Smooth muscle cell (in vitro differentiated cells): Measurements from ENCODE around the gene RNF32. TPM values are rescaled to one million over a fixed set of nuclear protein-coding genes. Genes with fewer than 3 reads are reported as not detected.

Experiments used
- DNase-seq: peaks from one replicate; lab custom pipeline; 2025; ENCODE audit not compliant: unreplicated experiment; lab: John Stamatoyannopoulos, UW
- H2AFZ ChIP-seq: fragments of 200-600 bp; sonication (generic); 2 replicates; pipeline ENCODE4 v1.6.0; 2016; ENCODE audit warnings: antibody characterized with exemption, low read depth, mild to moderate bottlenecking
- H3F3A ChIP-seq: fragments of 200-600 bp; sonication (generic); 2 replicates; pipeline ENCODE4 v1.6.0; 2017; ENCODE audit warnings: antibody characterized with exemption, low read depth
- H3K27ac ChIP-seq: fragments of 200-600 bp; sonication (generic); 2 replicates; pipeline ENCODE4 v1.5.1; 2016; ENCODE audit warnings: low read depth, mild to moderate bottlenecking
- H3K27me3 ChIP-seq: fragments of 200-600 bp; sonication (generic); 2 replicates; pipeline ENCODE4 v1.6.1; 2016; ENCODE audit warnings: low read depth, mild to moderate bottlenecking
- H3K36me3 ChIP-seq: fragments of 200-600 bp; sonication (generic); 2 replicates; pipeline ENCODE4 v1.5.1; 2016; ENCODE audit warnings: low read depth
- H3K4me1 ChIP-seq: fragments of 200-600 bp; sonication (generic); 2 replicates; pipeline ENCODE4 v1.5.1; 2016; ENCODE audit warnings: low read depth
- H3K4me2 ChIP-seq: fragments of 200-600 bp; sonication (generic); 2 replicates; pipeline ENCODE4 v1.6.0; 2016; ENCODE audit warnings: mild to moderate bottlenecking
- H3K4me3 ChIP-seq: fragments of 200-600 bp; sonication (generic); 2 replicates; pipeline ENCODE4 v1.5.1; 2016; ENCODE audit warnings: mild to moderate bottlenecking
- H3K79me2 ChIP-seq: fragments of 200-600 bp; sonication (generic); 2 replicates; pipeline ENCODE4 v1.6.0; 2016; ENCODE audit warnings: low read depth, mild to moderate bottlenecking
- H3K9ac ChIP-seq: fragments of 200-600 bp; sonication (generic); 2 replicates; pipeline ENCODE4 v1.6.0; 2016; ENCODE audit warnings: low read depth
- H3K9me3 ChIP-seq: fragments of 200-600 bp; sonication (generic); replicated peaks from 2 replicates; pipeline ENCODE4 v1.5.1; 2016; ENCODE audit warnings: low read depth
- H4K20me1 ChIP-seq: fragments of 200-600 bp; sonication (generic); 2 replicates; pipeline ENCODE4 v1.6.0; 2016; ENCODE audit warnings: low read depth
- CTCF ChIP-seq: fragments of 200-600 bp; sonication (generic); IDR thresholded peaks from 2 replicates; pipeline ENCODE4 v1.5.1; 2017; ENCODE audit warnings: borderline replicate concordance, mild to moderate bottlenecking, antibody characterized with exemption; ENCODE audit not compliant: insufficient read depth, poor library complexity, severe bottlenecking
- WGBS: methylation state at CpG from one replicate; pipeline ENCODE4 v1.1.7; 2016; ENCODE audit warnings: low lambda C conversion rate; 5-methylcytosine and 5-hydroxymethylcytosine counted together
- polyA plus RNA-seq: library from polyadenylated mRNA; unstranded; fragments of >200 nt; fragmentation: Nextera tagmentation; extraction: Ambion mirVana; gene quantifications from 2 replicates; pipeline ENCODE4 v1.2.1, GENCODE V29; 2016
- total RNA-seq: library from RNA; depleted of rRNA; stranded (reverse); fragments of >200 nt; gene quantifications from 2 replicates; pipeline ENCODE4 v1.2.3, GENCODE V29; 2014

RNF32 gene
- total and polyA plus RNA-seq, 2 experiments from 2014 or later: 0.63 to 4.3 TPM

GRCh38 chr7:156652886-156653568 lies 12.5 kb downstream of the RNF32 start:
- no peaks in the 10 kb centered on the region for H3K36me3 ChIP-seq
- no peak overlapping the region for H3K9ac ChIP-seq
- 97% methylated on average over 8 of the region's 8 CpGs for WGBS
- H3K9me3 ChIP-seq: no peaks in the 10 kb centered on the region
- no peak overlapping the region for H3K4me3 ChIP-seq
- no peak overlapping the region for H3K27ac ChIP-seq
- H4K20me1 ChIP-seq: no peaks in the 10 kb centered on the region
- no peaks in the 10 kb centered on the region for H3K79me2 ChIP-seq
- H3K4me2 ChIP-seq: no peak overlapping the region
- no peaks in the 10 kb centered on the region for H3K27me3 ChIP-seq
- H3K4me1 ChIP-seq: peaks cover 18% of the 10 kb centered on the region
- H2AFZ ChIP-seq: no peak overlapping the region
- no peak for DNase-seq
- no peak for TF ChIP-seq CTCF
- no peaks in the 10 kb centered on the region for H3F3A ChIP-seq

GRCh38 chr7:156654511-156655234 lies 14.1 kb downstream of the RNF32 start:
- no peak overlapping the region for H2AFZ ChIP-seq
- no peaks in the 10 kb centered on the region for H4K20me1 ChIP-seq
- H3K4me3 ChIP-seq: no peak overlapping the region
- WGBS: 87% methylated on average over 10 of the region's 10 CpGs
- H3F3A ChIP-seq: no peaks in the 10 kb centered on the region
- H3K9ac ChIP-seq: no peak overlapping the region
- no peak for DNase-seq
- H3K27ac ChIP-seq: no peak overlapping the region
- H3K27me3 ChIP-seq: no peaks in the 10 kb centered on the region
- H3K4me2 ChIP-seq: no peak overlapping the region
- H3K36me3 ChIP-seq: no peaks in the 10 kb centered on the region
- H3K79me2 ChIP-seq: no peaks in the 10 kb centered on the region
- H3K4me1 ChIP-seq: peaks cover 18% of the 10 kb centered on the region
- no peak for TF ChIP-seq CTCF
- H3K9me3 ChIP-seq: no peaks in the 10 kb centered on the region

GRCh38 chr7:156655251-156655650 lies 14.7 kb downstream of the RNF32 start:
- 98% methylated on average over 6 of the region's 6 CpGs for WGBS
- H3K9ac ChIP-seq: no peak overlapping the region
- TF ChIP-seq CTCF: no peak

More at GRCh38 chr7:156655251-156655650, 14.7 kb downstream of the RNF32 start:
- H3K4me2 ChIP-seq: no peak overlapping the region
- no peaks in the 10 kb centered on the region for H3K79me2 ChIP-seq
- DNase-seq: no peak
- peaks cover 18% of the 10 kb centered on the region for H3K4me1 ChIP-seq
- H3K27me3 ChIP-seq: no peaks in the 10 kb centered on the region
- no peak overlapping the region for H2AFZ ChIP-seq
- H3F3A ChIP-seq: no peaks in the 10 kb centered on the region
- no peaks in the 10 kb centered on the region for H3K9me3 ChIP-seq
- no peak overlapping the region for H3K4me3 ChIP-seq
- H4K20me1 ChIP-seq: no peaks in the 10 kb centered on the region
- H3K27ac ChIP-seq: no peak overlapping the region
- no peaks in the 10 kb centered on the region for H3K36me3 ChIP-seq
